ENCODE results near the gene TEN1. TPM values are rescaled to one million over a fixed set of nuclear protein-coding genes. Genes with fewer than 3 reads are reported as not detected.

Gene TEN1
- total and polyA plus RNA-seq, 4 donors: 12.0 to 30.0 (median 16.5) TPM

- H3K4me1 ChIP-seq (ENCODE audit: control insufficient read depth in 4 of 4, insufficient read depth in 4 of 4, low read length in 3 of 4): peaks cover 0 to 6% (median 2%) of the 10 kb centered on the region in 4 donors
- DNase-seq (ENCODE audit: low spot score): no peak
- no peaks in the 10 kb centered on the region for H3K9me3 ChIP-seq (ENCODE audit: control insufficient read depth in 4 of 4, low read length in 3 of 4)
- TF ChIP-seq FOXA2 (IDR thresholded peaks at IDR 0.05) (no peak), FOXA1 (IDR thresholded peaks at IDR 0.05) (no peak), GABPA (IDR thresholded peaks at IDR 0.05 in 1 of 2, conservative IDR thresholded peaks at IDR 0.05 in 1 of 2) (no peak), YY1 (IDR thresholded peaks at IDR 0.05) (no peak), RXRA (IDR thresholded peaks at IDR 0.05) (no peak)
- TF ChIP-seq, protein P1, sequence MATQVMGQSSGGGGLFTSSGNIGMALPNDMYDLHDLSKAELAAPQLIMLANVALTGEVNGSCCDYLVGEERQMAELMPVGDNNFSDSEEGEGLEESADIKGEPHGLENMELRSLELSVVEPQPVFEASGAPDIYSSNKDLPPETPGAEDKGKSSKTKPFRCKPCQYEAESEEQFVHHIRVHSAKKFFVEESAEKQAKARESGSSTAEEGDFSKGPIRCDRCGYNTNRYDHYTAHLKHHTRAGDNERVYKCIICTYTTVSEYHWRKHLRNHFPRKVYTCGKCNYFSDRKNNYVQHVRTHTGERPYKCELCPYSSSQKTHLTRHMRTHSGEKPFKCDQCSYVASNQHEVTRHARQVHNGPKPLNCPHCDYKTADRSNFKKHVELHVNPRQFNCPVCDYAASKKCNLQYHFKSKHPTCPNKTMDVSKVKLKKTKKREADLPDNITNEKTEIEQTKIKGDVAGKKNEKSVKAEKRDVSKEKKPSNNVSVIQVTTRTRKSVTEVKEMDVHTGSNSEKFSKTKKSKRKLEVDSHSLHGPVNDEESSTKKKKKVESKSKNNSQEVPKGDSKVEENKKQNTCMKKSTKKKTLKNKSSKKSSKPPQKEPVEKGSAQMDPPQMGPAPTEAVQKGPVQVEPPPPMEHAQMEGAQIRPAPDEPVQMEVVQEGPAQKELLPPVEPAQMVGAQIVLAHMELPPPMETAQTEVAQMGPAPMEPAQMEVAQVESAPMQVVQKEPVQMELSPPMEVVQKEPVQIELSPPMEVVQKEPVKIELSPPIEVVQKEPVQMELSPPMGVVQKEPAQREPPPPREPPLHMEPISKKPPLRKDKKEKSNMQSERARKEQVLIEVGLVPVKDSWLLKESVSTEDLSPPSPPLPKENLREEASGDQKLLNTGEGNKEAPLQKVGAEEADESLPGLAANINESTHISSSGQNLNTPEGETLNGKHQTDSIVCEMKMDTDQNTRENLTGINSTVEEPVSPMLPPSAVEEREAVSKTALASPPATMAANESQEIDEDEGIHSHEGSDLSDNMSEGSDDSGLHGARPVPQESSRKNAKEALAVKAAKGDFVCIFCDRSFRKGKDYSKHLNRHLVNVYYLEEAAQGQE (IDR thresholded peaks at IDR 0.05): no peak
- TF ChIP-seq, protein P2, sequence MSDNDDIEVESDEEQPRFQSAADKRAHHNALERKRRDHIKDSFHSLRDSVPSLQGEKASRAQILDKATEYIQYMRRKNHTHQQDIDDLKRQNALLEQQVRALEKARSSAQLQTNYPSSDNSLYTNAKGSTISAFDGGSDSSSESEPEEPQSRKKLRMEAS (IDR thresholded peaks at IDR 0.05): no peak
- H3K27ac ChIP-seq (ENCODE audit: low read depth in 1 of 2, low read length in 2 of 2): no peak overlapping the region
- H3K9ac ChIP-seq (ENCODE audit: low read depth in 1 of 2, low read length in 2 of 2): no peak overlapping the region
- no peaks in the 10 kb centered on the region for H3K27me3 ChIP-seq (ENCODE audit: control insufficient read depth in 4 of 4, insufficient read depth in 4 of 4, low read length in 3 of 4)
- no peaks in the 10 kb centered on the region for H3K36me3 ChIP-seq (ENCODE audit: control insufficient read depth in 4 of 4, insufficient read depth in 3 of 4, low read depth in 1 of 4, low read length in 3 of 4)
- H3K4me3 ChIP-seq (ENCODE audit: low read depth in 1 of 3, low read length in 3 of 3): no peak overlapping the region
- 92% methylated on average over 21 of the region's 21 CpGs for WGBS
These were observed 38.7 kb downstream of the TEN1 start for GRCh38 chr17:76017481-76018339.

DNA sequence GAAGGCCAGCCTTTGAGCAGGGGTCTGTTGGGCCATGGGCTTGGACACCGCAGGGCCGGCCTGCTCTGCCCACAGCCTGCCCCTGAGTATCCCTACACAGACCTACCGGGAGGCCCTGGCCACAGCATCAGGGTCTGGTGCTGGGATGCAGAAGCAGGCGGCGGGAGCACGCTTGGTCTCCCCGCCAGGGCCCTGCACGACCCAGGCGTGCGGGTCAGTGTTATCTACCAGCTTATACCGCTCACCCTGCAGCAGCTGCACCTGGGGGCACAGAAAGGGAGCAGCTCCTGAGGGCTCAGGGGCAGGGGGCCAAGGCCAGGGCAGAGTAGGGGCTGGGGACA, 39.3 kb downstream of the TEN1 start:
- H3K27me3 ChIP-seq (ENCODE audit: control insufficient read depth in 4 of 4, insufficient read depth in 4 of 4, low read length in 3 of 4): no peaks in the 10 kb centered on the region
- no peak overlapping the region for H3K9ac ChIP-seq (ENCODE audit: low read depth in 1 of 2, low read length in 2 of 2)
- no peak overlapping the region for H3K4me3 ChIP-seq (ENCODE audit: low read depth in 1 of 3, low read length in 3 of 3)
- H3K27ac ChIP-seq (ENCODE audit: low read depth in 1 of 2, low read length in 2 of 2): no peak overlapping the region
- no peak for DNase-seq (ENCODE audit: low spot score)
- no peaks in the 10 kb centered on the region for H3K36me3 ChIP-seq (ENCODE audit: control insufficient read depth in 4 of 4, insufficient read depth in 3 of 4, low read depth in 1 of 4, low read length in 3 of 4)
- H3K9me3 ChIP-seq (ENCODE audit: control insufficient read depth in 4 of 4, low read length in 3 of 4): no peaks in the 10 kb centered on the region
- 90% methylated on average over 11 of the region's 11 CpGs for WGBS
- H3K4me1 ChIP-seq (ENCODE audit: control insufficient read depth in 4 of 4, insufficient read depth in 4 of 4, low read length in 3 of 4): peaks cover 0 to 6% (median 2%) of the 10 kb centered on the region in 4 donors
- no peak for TF ChIP-seq GABPA (IDR thresholded peaks at IDR 0.05 in 1 of 2, conservative IDR thresholded peaks at IDR 0.05 in 1 of 2)
- TF ChIP-seq HNF4G (IDR thresholded peaks at IDR 0.05): no peak
- TF ChIP-seq FOXA2 (IDR thresholded peaks at IDR 0.05): no peak
- TF ChIP-seq FOXA1 (IDR thresholded peaks at IDR 0.05): no peak
- TF ChIP-seq RXRA (IDR thresholded peaks at IDR 0.05): no peak
- TF ChIP-seq JUND (IDR thresholded peaks at IDR 0.05): no peak
- TF ChIP-seq SP1 (IDR thresholded peaks at IDR 0.05): no peak
- no peak for TF ChIP-seq ZBTB33 (IDR thresholded peaks at IDR 0.05)
- TF ChIP-seq TAF1 (conservative IDR thresholded peaks at IDR 0.05): no peak
- TF ChIP-seq NR2F2 (IDR thresholded peaks at IDR 0.05): no peak
- TF ChIP-seq, protein P2 (IDR thresholded peaks at IDR 0.05): no peak
- TF ChIP-seq, protein P3, sequence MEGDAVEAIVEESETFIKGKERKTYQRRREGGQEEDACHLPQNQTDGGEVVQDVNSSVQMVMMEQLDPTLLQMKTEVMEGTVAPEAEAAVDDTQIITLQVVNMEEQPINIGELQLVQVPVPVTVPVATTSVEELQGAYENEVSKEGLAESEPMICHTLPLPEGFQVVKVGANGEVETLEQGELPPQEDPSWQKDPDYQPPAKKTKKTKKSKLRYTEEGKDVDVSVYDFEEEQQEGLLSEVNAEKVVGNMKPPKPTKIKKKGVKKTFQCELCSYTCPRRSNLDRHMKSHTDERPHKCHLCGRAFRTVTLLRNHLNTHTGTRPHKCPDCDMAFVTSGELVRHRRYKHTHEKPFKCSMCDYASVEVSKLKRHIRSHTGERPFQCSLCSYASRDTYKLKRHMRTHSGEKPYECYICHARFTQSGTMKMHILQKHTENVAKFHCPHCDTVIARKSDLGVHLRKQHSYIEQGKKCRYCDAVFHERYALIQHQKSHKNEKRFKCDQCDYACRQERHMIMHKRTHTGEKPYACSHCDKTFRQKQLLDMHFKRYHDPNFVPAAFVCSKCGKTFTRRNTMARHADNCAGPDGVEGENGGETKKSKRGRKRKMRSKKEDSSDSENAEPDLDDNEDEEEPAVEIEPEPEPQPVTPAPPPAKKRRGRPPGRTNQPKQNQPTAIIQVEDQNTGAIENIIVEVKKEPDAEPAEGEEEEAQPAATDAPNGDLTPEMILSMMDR (IDR thresholded peaks at IDR 0.05; ENCODE audit: low read depth, low read length, missing input control): no peak
- TF ChIP-seq RAD21 (IDR thresholded peaks at IDR 0.05): no peak
- no peak for TF ChIP-seq EGR1 (IDR thresholded peaks at IDR 0.05; ENCODE audit: low read depth in 2 of 2)
- TF ChIP-seq, protein P4, sequence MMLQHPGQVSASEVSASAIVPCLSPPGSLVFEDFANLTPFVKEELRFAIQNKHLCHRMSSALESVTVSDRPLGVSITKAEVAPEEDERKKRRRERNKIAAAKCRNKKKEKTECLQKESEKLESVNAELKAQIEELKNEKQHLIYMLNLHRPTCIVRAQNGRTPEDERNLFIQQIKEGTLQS (IDR thresholded peaks at IDR 0.05): no peak
- no peak for TF ChIP-seq YY1 (IDR thresholded peaks at IDR 0.05)
- TF ChIP-seq, protein P1 (IDR thresholded peaks at IDR 0.05): no peak
- TF ChIP-seq HNF4A (conservative IDR thresholded peaks at IDR 0.05): no peak

Measured in liver (tissue), 9 donors.